HG03432 (cell line): ENCODE data around the gene KRTAP13-3.

Experiments
- ATAC-seq: cut with Tn5 transposase; IDR thresholded peaks from one replicate; pipeline ENCODE4 v1.9.1; 2021; ENCODE audit warnings: mild to moderate bottlenecking, moderate library complexity; ENCODE audit not compliant: unreplicated experiment

The KRTAP13-3 gene, protein sequence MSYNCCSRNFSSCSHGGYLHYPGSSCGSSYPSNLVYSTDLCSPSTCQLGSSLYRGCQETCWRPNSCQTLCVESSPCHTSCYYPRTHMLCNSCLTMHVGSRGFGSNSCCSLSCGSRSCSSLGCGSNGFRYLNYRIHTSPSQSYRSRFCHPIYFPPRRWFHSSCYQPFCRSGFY

DNA sequence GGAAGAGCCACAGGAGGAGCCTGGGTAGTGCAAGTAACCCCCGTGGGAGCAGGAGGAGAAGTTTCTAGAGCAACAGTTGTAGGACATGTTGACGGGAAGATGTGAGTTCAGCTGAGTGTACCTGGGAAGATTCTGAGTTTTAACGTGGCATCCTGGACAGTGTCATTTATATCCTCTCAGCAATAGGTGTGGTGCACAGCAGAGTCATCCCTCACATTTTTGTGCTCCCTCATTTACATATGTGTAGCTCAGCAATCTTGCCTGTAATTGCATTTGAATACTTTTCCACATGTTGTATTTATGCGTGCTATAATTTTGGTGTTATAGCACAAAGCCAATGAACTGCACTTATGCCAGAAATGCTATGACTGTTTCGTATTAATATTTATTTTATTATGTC is at the start of gene KRTAP13-3:
Gene KRTAP13-3 (minus strand): TSS at position 101 of the 400 bp plus-strand sequence. CDS start 14 bp downstream, at position 87.
- ATAC-seq: no peak

DNA sequence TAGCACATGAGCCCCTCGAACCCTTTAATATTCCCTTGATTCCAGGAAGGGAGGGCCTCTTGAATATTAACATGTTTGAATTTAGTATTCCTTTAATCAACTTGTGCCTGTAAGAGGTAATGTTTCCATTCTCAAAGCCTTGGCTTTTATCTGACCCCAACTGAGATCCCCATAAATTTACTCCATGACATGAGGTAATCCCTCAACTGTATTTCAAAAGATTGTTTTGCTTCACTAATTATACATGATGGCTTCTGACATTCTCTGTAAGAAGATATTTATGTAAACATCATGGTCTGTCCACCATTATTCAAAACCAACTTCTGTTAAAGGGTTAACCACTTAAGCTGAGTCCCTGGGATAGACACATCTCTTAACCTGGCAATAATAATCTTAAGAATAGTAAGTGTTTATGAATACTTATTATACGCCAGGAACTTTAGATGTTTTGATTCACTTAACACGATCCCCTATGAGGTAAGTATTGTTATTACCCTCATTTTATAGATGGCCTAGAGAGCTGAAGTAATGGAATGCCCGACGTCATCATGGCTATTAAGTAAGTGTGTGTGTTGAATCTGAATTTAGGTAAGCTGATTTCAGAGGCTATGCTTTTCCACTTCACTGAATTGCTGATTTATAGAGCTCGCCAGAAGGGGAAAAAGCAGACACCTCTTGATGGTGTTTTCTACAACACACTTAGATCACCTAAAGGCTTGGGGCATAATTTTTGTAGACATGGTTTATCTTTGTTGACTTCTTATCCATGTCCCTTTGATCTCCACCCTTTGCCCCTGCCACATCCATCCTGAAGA is 43.4 kb upstream of the KRTAP13-3 start:
- ATAC-seq: no peak

DNA sequence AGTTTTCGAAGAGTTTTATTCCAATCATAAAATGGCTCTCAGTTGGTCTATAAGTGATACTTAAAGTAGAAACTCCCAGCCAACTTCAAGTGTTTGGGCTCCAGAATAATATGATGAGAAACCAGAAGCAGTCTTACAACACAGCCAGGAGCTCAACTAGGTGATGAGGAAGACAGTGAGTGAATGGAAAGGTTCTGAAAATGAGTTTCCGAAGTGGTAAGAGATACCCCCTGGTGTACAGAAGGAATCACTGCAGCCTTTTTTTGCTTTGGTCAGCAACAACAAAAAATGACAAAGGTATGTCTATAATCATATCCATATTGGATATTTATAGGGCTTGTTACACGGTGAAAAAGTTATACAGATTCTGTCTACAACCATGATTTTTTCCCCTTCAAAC is 38.0 kb upstream of the KRTAP13-3 start:
- no peak for ATAC-seq

DNA sequence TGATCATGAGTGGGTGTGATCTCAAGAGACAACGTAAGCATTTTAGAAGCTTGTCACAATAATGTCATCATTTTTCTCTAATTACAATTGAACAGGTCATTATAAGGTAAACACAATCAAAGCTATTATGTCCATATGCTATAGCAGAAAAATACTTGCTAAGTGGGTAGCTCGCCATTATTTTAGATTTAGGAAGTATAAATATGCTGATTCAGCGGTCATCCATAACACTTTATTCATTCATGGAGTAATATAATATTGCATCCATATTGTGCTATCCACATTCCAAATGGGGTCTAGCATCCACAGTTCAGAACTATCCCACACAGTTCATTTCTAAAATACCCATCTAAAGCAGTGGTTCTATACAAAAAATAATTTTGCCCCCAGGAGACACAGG is 22.8 kb upstream of the KRTAP13-3 start:
- ATAC-seq: no peak

DNA sequence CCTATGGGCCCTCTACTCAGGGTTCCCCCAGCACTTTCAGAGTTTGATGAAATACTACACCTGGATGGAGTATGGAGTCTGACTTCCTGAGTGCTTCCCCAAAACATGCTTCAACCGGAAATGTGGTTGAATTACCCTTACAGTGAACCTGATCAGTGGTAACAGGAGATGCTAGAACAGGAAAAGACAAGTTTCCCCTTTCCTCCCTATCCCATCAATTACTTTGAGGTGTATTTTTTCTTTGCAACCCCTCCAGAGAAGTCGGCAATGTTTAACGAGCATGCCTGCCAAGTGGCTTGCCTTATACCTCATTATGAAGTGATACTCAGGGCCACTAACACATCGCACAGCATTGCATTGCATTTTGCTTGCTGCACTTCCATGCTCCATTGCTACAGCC is 21.3 kb upstream of the KRTAP13-3 start:
- no peak for ATAC-seq

DNA sequence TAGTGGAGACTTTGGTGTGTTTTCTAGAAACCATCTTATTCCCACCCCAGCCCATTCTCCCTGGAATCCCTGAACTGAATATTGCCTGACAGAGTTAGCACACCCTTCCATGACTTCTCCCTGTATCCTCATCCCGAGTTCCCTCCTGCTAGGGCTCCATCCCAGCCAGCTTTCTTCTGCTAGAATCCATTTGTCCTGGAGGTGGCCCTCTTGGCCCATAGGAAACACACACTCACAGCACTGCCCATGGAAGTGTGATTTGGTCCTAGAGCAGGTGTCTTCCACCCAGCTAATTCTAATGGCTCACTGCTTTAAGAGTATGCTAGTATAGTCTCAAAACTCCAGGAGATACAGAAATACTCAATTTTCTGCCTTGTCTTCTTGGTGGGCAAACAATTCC is 18.5 kb upstream of the KRTAP13-3 start:
- ATAC-seq: no peak

DNA sequence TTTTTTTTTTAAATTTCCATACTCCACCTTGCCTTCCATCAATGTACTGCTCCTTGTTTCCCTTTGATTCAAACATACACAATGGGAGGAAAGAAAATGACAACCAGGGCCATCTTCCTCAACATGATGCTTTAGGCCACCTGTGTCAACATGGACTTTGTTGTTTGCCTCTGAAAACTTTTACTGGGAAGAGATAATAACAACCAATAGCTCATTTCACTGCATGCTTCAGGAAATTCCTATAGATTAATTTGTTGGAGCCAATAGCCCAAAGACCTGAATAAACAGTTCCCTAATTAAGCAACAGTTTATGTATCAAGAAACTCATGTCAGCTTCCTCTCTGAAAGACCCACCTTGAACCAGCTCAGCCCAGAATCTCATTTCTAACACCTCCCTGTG is 17.5 kb upstream of the KRTAP13-3 start:
- ATAC-seq: no peak

DNA sequence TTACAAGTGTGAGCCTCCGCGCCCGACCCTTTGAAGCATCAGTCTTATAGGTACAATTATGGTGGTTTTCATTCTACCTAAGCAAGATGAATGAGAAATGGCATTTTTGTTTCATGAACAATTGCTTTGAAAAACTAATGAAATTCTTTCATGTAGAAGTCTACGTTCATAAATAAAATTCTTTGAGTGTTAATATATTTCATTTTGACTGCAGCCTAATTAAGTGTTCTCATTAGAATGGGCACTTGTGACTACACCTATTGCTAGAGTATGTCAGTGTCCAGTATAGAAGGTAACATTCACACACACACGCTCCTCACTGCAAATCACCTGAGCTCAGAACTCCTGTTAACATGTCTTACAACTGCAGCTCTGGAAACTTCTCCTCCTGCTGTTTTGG is 14.2 kb upstream of the KRTAP13-3 start, which contains the start of gene KRTAP15-1:
Gene KRTAP15-1 (plus strand): TSS at position 301 of the 400 bp plus-strand sequence. CDS start 53 bp downstream, at position 354.
- no peak for ATAC-seq

DNA sequence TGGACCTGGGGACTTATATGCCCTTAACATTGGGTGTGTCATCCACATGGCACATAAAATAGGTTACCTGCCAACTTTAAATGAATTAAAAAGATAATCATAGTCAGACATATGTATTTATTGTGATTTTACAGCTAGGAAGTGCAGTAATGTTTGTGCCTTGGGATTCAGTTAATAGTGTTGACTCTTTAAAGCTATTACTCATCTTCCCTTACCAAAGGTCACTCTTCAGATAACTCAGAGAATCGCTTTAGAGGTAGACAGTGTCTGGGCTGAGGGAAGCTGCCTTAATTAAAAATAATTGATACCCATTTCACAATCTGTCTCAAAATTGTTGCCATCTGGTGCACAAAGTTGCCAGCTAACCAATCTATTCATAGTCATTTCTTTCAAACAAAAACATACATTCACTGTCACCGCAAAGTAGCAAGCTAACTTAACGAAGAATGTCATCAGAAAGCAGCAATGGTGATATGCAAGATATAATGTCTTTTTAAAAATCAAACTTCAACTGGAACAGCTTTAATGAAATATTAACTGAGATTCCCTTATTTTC is 11.4 kb upstream of the KRTAP13-3 start:
- ATAC-seq: no peak

DNA sequence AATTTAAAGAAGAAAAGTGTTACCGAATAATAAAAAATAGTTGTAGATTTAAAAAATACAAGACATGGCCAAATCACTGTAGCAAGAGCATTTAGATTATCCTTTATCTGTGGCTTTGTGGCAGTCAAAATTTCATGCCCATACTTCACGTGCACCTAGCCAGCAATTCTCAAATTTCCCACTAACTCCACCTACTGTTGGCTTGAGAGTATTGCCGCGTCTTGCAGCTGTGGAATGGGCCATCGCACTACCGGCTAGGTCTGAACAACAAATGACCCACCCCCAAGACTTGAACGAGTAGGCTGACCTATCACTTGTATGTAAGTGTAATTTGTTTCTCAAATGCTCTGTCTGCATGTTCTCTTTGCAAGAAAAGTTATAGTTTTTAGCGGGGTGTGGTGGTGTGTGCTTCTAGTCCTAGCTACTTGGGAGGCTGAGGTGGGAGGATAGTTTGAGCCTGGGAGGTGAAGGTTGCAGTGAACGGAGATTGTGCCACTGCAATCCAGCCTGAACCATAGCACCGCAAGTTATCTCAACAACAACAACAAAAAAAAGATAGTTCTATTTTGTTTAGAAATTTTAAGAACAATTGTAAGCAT is 8.4 kb upstream of the KRTAP13-3 start:
- peak; percentile 91 for ATAC-seq

DNA sequence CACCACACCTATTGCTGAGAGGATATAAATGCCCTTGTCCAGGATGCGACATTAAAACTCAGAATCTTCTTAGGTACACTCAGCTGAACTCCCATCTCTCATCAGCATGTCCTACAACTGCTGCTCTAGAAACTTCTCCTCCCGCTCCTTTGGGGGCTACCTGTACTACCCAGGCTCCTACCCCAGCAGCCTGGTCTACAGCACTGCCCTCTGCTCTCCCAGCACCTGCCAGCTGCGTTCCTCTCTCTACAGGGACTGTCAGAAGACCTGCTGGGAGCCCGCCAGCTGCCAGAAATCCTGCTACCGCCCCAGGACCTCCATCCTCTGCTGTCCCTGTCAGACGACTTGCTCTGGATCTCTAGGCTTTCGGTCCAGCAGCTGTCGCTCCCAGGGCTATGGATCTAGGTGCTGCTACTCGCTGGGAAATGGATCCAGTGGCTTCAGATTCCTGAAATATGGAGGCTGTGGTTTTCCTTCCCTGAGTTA is 4.5 kb upstream of the KRTAP13-3 start, which contains the start of gene KRTAP13-4:
Gene KRTAP13-4 (plus strand): TSS at position 51 of the 486 bp plus-strand sequence. CDS start 56 bp downstream, at position 107.
- no peak for ATAC-seq

DNA sequence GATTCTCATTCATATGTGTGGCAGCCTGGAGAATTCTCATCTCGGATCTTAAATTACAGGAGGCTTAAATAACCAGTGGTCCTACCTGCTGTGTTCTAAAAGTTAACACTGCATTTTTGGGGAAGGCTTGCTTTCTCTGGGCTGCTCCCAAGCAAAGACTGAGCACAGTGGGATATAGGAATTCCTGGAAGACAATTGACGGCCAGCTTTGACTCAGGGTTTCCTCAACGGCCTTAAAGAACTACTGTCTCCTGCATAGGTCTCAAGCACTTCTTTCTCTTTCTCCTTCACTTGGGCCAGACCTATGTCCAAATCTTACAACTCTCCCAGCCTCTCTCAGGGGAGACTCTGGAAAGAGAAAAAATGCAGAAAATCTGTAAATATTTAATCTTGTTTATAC is 1.0 kb upstream of the KRTAP13-3 start:
- no peak for ATAC-seq

DNA sequence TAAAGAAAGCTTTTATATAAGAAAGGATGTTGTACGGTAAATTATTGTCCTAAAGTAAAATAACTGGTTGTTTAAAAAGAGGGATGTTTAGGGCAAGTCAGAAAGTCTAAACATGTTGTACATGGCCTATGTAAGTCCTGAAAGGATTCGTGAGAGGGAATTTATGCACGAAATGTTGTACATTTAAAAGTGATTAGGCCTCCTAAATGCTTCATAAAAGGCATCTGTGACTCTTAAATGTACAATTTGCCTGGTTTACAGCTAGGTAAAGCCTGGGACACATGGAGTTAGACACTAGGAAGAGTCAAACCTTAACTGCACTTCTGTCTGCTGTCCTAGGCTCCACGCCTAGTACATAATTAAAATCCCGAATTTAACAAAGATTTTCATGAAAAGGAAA is 9.7 kb downstream of the KRTAP13-3 start:
- ATAC-seq: no peak

DNA sequence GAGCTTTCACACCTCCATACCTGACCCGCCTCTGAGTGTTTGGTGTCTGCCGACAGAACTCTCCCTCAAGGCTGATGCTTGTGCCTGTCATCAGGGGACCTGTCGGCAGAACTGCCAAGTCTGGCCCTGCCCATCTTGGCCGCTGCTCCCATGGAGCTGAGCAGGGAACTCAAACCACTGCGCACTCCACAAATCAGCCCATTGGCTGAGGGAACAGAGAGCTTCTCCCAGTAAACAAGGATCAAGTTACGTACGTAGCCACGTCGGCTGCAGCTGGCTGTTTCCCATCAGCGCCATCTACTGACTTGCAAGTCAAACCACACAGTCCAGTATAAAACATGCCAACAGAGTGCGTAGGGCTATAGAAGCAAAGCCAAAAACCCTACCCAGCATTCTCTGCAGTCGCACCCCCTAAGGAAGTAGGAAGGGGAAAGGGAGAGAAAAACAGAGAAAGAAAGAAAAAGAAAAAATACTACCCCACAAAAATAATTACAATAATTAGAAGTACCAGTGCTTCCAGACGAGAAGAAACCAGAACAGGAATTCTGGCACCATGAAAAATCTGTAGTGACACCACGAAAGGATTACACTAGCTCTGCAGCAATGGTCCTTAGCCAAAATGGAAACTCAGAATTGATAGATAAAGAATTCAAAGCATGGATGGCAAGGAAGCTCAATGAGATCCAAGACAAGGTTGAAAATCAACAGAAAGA is 16.8 kb downstream of the KRTAP13-3 start:
- ATAC-seq: peak; percentile 59

DNA sequence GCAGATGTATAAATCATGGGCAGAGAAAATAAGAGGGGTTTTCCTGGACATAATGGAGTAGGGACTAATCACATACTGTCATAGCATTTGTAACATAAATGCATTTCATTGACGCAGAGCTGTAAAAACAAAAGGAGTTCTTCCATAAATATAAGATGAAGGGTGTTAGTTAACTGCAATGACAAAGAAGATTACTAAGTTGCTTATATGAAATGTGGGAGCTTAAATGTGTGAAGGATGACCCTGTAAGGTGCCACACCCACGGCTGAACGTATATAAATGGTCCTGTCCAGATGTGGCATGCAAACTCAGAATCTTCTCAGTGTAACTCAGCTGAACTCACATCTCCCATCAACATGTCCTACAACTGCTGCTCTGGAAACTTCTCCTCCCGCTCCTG is 30.0 kb downstream of the KRTAP13-3 start, which contains the start of gene KRTAP13-1:
Gene KRTAP13-1 (plus strand): TSS at position 301 of the 400 bp plus-strand sequence. CDS start 56 bp downstream, at position 357.
- no peak for ATAC-seq

DNA sequence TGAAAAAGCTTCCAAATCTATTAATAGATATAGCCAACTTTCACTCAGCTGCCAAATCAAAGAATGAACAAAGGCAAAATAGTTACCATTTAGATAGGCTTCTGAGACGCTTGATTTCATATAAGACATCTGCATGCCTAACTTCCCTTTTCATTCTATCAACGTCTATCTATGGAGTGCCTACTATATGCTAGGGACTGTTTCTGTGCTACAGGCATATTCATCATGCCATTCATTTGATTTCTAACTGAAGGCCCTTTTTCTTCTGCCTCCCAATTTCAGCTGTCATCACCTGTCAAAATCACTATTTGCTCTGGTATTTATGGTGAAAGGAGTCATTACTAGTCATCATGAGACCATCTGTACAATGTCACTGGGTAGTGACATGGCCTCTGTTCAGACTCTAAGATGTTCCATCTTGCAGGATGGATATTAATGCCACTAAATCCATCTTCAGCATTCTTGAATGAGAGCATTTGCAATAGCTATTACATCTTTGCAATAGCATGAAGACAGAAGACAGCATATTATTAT is 34.2 kb downstream of the KRTAP13-3 start:
- no peak for ATAC-seq

DNA sequence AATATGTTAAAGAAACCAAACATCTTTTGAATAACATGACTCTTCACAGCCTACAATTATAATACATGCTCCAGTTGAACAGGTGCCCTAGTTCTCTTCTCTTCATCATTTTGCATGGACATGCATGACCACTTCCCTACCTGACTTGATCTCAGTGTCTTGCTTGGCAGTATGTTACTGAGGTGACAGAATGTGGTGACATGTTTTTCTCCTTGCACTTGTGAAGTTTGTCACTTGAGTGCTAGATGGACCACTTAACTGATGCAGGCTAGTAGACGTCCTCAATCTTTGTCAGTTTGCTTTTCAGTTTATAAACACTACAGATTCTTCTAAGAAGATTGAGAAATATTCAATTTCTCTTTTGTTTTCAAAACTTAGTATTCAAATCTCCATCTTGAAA is 43.5 kb downstream of the KRTAP13-3 start:
- no peak for ATAC-seq
